K562 (cell line): ENCODE results near the gene CPN2. TPM values are rescaled to one million over a fixed set of nuclear protein-coding genes. Genes with fewer than 3 reads are reported as not detected.

ENCODE experiments used
- CHD1 ChIP-seq: fragments of 200-600 bp; sonication (generic); IDR thresholded peaks from one replicate; pipeline ENCODE4 v1.6.1; 2012; ENCODE audit warnings: mild to moderate bottlenecking, moderate library complexity, low read length, inconsistent platforms
- CREM ChIP-seq: IDR thresholded peaks from 2 replicates; pipeline ENCODE4 v1.6.1; 2014; ENCODE audit warnings: antibody characterized with exemption, low read depth
- ETS1 ChIP-seq: conservative IDR thresholded peaks from 2 replicates; pipeline ENCODE4 v1.6.1; 2011; ENCODE audit warnings: low read depth, mild to moderate bottlenecking, low read length; ENCODE audit not compliant: control insufficient read depth
- KLF10 ChIP-seq: fragments of 250-450 bp; sonication (Bioruptor Pico); IDR thresholded peaks from 2 replicates; pipeline ENCODE4 v1.6.1; 2021; ENCODE audit warnings: matching md5 sums
- RBM34 ChIP-seq: fragments of 200-400 bp; formaldehyde crosslinking; IDR thresholded peaks from 2 replicates; pipeline ENCODE4 v1.6.1; 2018; ENCODE audit warnings: low read length, borderline replicate concordance; ENCODE audit not compliant: insufficient read depth
- SOX6 ChIP-seq: fragments of 450-650 bp; IDR thresholded peaks from 2 replicates; pipeline ENCODE4 v1.6.1; 2014; ENCODE audit warnings: mild to moderate bottlenecking
- TCF15 ChIP-seq: fragments of 250-450 bp; sonication (Bioruptor Pico); IDR thresholded peaks from 2 replicates; pipeline ENCODE4 v1.8.0; 2022; ENCODE audit warnings: moderate library complexity, mild to moderate bottlenecking, inconsistent platforms
- TEAD4 ChIP-seq, 2 experiments: sonication (generic) in 1 of 2; formaldehyde crosslinking in 1 of 2; IDR thresholded peaks; 2 replicates each; pipeline versions ENCODE4 v1.6.1 to v1.8.0; 2012 to 2022; ENCODE audit warnings: borderline replicate concordance in 1 of 2, inconsistent platforms in 1 of 2, low read length in 1 of 2, mild to moderate bottlenecking in 1 of 2, missing genetic modification reagents in 1 of 2
- ZNF57 ChIP-seq: fragments of 450-650 bp; formaldehyde crosslinking; IDR thresholded peaks from 2 replicates; pipeline ENCODE4 v1.4.0; 2020; ENCODE audit warnings: mild to moderate bottlenecking, moderate library complexity
- ZNF639 ChIP-seq, 2 experiments: fragments of 200-800 bp in 1 of 2; sonication (Bioruptor generic) in 1 of 2; sonication (generic) in 1 of 2; formaldehyde crosslinking in 1 of 2; IDR thresholded peaks in 1 of 2; conservative IDR thresholded peaks in 1 of 2; 2 replicates each; pipeline versions ENCODE4 v1.5.0 to v1.6.1; 2016 to 2020; ENCODE audit warnings: missing compliant biosample characterization in 1 of 2, missing genetic modification characterization in 1 of 2, missing genetic modification reagents in 1 of 2
- polyA plus RNA-seq, 8 experiments: library from polyadenylated mRNA; depleted of rRNA in 4 of 8; stranded (reverse) in 5 of 8; unstranded in 3 of 8; fragments of >200 nt; fragmentation: Nextera tagmentation in 2 of 8; fragmentation: Illumina TruSeq in 1 of 8; extraction: Ambion mirVana in 2 of 8; extraction: Trizol in 1 of 8; gene quantifications; 2 replicates each; pipeline versions ENCODE4 v1.2.1 to v1.2.3, GENCODE V29; 2011 to 2014; ENCODE audit warnings: inconsistent platforms in 1 of 8, missing spikeins in 1 of 8
- total RNA-seq, 7 experiments: library from RNA; depleted of rRNA in 6 of 7; stranded (reverse); fragments of >200 nt in 6 of 7; fragmentation: Illumina TruSeq in 2 of 7; extraction: Trizol in 2 of 7; gene quantifications; 2 replicates each; pipeline versions ENCODE4 v1.2.1 to v1.2.3, GENCODE V29; 2011 to 2021; ENCODE audit warnings: low replicate concordance in 1 of 7
- TF ChIP-seq, protein P1 (sequence below), 2 experiments: fragments of 450-650 bp in 1 of 2; sonication (generic) in 1 of 2; formaldehyde crosslinking in 1 of 2; IDR thresholded peaks; 2 replicates each; pipeline versions ENCODE4 v1.7.1 to v1.9.0; 2016 to 2022; ENCODE audit warnings: inconsistent platforms in 1 of 2, mild to moderate bottlenecking in 1 of 2, missing genetic modification reagents in 1 of 2
- TF ChIP-seq, protein P2 (sequence below): sonication (generic); formaldehyde crosslinking; IDR thresholded peaks from 2 replicates; pipeline ENCODE4 v1.9.0; 2022; ENCODE audit warnings: mild to moderate bottlenecking, missing genetic modification reagents

Gene CPN2
- total and polyA plus RNA-seq, 9 of the 15 experiments (the other 6 are each of a cell fraction or from before 2014, with no cell fraction given): not detected

- TF ChIP-seq, protein P1, sequence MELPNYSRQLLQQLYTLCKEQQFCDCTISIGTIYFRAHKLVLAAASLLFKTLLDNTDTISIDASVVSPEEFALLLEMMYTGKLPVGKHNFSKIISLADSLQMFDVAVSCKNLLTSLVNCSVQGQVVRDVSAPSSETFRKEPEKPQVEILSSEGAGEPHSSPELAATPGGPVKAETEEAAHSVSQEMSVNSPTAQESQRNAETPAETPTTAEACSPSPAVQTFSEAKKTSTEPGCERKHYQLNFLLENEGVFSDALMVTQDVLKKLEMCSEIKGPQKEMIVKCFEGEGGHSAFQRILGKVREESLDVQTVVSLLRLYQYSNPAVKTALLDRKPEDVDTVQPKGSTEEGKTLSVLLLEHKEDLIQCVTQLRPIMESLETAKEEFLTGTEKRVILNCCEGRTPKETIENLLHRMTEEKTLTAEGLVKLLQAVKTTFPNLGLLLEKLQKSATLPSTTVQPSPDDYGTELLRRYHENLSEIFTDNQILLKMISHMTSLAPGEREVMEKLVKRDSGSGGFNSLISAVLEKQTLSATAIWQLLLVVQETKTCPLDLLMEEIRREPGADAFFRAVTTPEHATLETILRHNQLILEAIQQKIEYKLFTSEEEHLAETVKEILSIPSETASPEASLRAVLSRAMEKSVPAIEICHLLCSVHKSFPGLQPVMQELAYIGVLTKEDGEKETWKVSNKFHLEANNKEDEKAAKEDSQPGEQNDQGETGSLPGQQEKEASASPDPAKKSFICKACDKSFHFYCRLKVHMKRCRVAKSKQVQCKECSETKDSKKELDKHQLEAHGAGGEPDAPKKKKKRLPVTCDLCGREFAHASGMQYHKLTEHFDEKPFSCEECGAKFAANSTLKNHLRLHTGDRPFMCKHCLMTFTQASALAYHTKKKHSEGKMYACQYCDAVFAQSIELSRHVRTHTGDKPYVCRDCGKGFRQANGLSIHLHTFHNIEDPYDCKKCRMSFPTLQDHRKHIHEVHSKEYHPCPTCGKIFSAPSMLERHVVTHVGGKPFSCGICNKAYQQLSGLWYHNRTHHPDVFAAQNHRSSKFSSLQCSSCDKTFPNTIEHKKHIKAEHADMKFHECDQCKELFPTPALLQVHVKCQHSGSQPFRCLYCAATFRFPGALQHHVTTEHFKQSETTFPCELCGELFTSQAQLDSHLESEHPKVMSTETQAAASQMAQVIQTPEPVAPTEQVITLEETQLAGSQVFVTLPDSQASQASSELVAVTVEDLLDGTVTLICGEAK (IDR thresholded peaks at IDR 0.05): no peak
- TF ChIP-seq, protein P1 (CRISPR knock-in tag; IDR thresholded peaks at IDR 0.05): peak; percentile 35; the same call in 1 of the 2 replicates
- TF ChIP-seq KLF10: no peak
- TF ChIP-seq TCF15 (CRISPR knock-in tag): no peak
- TF ChIP-seq ZNF57 (CRISPR knock-in tag): no peak
- no peak; the same call in 1 of the 2 replicates for TF ChIP-seq ETS1
- no peak for TF ChIP-seq RBM34
- TF ChIP-seq, protein P2, sequence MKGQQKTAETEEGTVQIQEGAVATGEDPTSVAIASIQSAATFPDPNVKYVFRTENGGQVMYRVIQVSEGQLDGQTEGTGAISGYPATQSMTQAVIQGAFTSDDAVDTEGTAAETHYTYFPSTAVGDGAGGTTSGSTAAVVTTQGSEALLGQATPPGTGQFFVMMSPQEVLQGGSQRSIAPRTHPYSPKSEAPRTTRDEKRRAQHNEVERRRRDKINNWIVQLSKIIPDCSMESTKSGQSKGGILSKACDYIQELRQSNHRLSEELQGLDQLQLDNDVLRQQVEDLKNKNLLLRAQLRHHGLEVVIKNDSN (CRISPR knock-in tag): 0 out of 2 replicates have a peak, but pooled peaks have one; percentile 6
- no peak for TF ChIP-seq ZNF639 (CRISPR knock-in tag; conservative IDR thresholded peaks at IDR 0.05 in 1 of 2, IDR thresholded peaks at IDR 0.05 in 1 of 2)
- TF ChIP-seq TEAD4 (IDR thresholded peaks at IDR 0.05; ENCODE audit: low read length): no peak
- no peak; the same call in 1 of the 2 replicates for TF ChIP-seq TEAD4 (CRISPR knock-in tag; IDR thresholded peaks at IDR 0.05; ENCODE audit: borderline replicate concordance)
- no peak for TF ChIP-seq CHD1
- no peak for TF ChIP-seq CREM
- TF ChIP-seq SOX6: no peak
Measured at GRCh38 chr3:194327218-194328052, 23.7 kb downstream of the CPN2 start (continued).
